GM12878 (cell line): Measurements from ENCODE around the gene MSI2. TPM values are rescaled to one million over a fixed set of nuclear protein-coding genes. Genes with fewer than 3 reads are reported as not detected.

Experiments
- ATAC-seq: fragments of 200-7000 bp; cut with Tn5 transposase; 3 replicates; pipeline ENCODE4 v1.9.1; 2020; ENCODE audit warnings: mild to moderate bottlenecking, moderate library complexity
- BruUV-seq: library from RNA; stranded (reverse); fragments of 400-500 nt; replicated peaks from 2 replicates; lab custom pipeline; 2021; lab: Mats Ljungman, UMichigan
- CTCF ChIA-PET: fragments of 300-600 bp; sonication (Branson Sonifier 250); formaldehyde crosslinking; extraction: SDS; loops from one replicate; lab custom pipeline; 2021; ENCODE audit warnings: inconsistent platforms; lab: Yijun Ruan, JAX
- POLR2A ChIA-PET: fragments of 350-600 bp; formaldehyde crosslinking; extraction: SDS; loops from one replicate; lab custom pipeline; 2021; ENCODE audit warnings: inconsistent platforms; lab: Charles Lee
- RAD21 ChIA-PET: fragments of 300-600 bp; sonication (Branson Sonifier 250); formaldehyde crosslinking; loops from one replicate; lab custom pipeline; 2023; ENCODE audit warnings: antibody characterized with exemption; ENCODE audit not compliant: unreplicated experiment; lab: Charles Lee
- SMC1A ChIA-PET: fragments of 300-600 bp; sonication (Branson Sonifier 250); formaldehyde crosslinking; loops from one replicate; lab custom pipeline; 2023; ENCODE audit not compliant: unreplicated experiment, uncharacterized antibody; lab: Charles Lee
- DNase-seq: peaks from one replicate; pipeline ENCODE4 v3.0.0-alpha.2; 2011; ENCODE audit warnings: low read depth, low spot score
- FAIRE-seq: peaks from 3 replicates; lab custom pipeline; 2011; peaks lifted over from hg19 to GRCh38; lab: Jason Lieb, UNC
- H2AFZ ChIP-seq: 2 replicates; pipeline ENCODE4 v1.6.0; 2011; ENCODE audit warnings: low read depth, low read length, control low read depth; ENCODE audit not compliant: control insufficient read depth
- H3K27ac ChIP-seq: 2 replicates; pipeline ENCODE4 v1.5.1; 2011; ENCODE audit warnings: control low read depth; ENCODE audit not compliant: control insufficient read depth, insufficient read depth
- H3K27me3 ChIP-seq, 2 experiments: replicated peaks in 1 of 2; 2 replicates each; pipeline versions ENCODE4 v1.6.0 to v1.6.1; 2011; ENCODE audit warnings: low read length in 1 of 2; ENCODE audit not compliant: control insufficient read depth in 2 of 2, insufficient read depth in 2 of 2
- H3K36me3 ChIP-seq, 2 experiments: 2 replicates each; pipeline ENCODE4 v1.5.1; 2011; ENCODE audit warnings: low read length in 1 of 2; ENCODE audit not compliant: control insufficient read depth in 2 of 2, insufficient read depth in 2 of 2
- H3K4me1 ChIP-seq: 2 replicates; pipeline ENCODE4 v1.6.1; 2011; ENCODE audit warnings: mild to moderate bottlenecking, low read length, moderate library complexity, mixed read lengths; ENCODE audit not compliant: control insufficient read depth, insufficient read depth
- H3K4me2 ChIP-seq: 2 replicates; pipeline ENCODE4 v1.6.0; 2011; ENCODE audit warnings: control low read depth; ENCODE audit not compliant: control insufficient read depth, insufficient read depth
- H3K4me3 ChIP-seq: fragments of 200-600 bp; sonication (generic); 2 replicates; pipeline ENCODE4 v1.5.1; 2016
- H3K79me2 ChIP-seq: 2 replicates; pipeline ENCODE4 v1.6.0; 2011; ENCODE audit warnings: low read length; ENCODE audit not compliant: control insufficient read depth, insufficient read depth
- H3K9ac ChIP-seq: 2 replicates; pipeline ENCODE4 v1.8.0; 2011; ENCODE audit warnings: low read length, control low read depth, mixed read lengths; ENCODE audit not compliant: control insufficient read depth, insufficient read depth
- H3K9me3 ChIP-seq: replicated peaks from 3 replicates; pipeline ENCODE4 v1.5.1; 2011; ENCODE audit warnings: mild to moderate bottlenecking, low read length; ENCODE audit not compliant: control insufficient read depth, insufficient read depth
- H4K20me1 ChIP-seq: 2 replicates; pipeline ENCODE4 v1.6.0; 2011; ENCODE audit not compliant: control insufficient read depth, insufficient read depth
- CHD1 ChIP-seq: IDR thresholded peaks from 2 replicates; pipeline ENCODE4 v1.6.1; 2012; ENCODE audit warnings: low read depth, low read length, improper control_type of control experiment
- CREM ChIP-seq: IDR thresholded peaks from 2 replicates; pipeline ENCODE4 v1.6.1; 2014; ENCODE audit warnings: antibody characterized with exemption, low read depth
- MEF2B ChIP-seq: fragments of 450-650 bp; IDR thresholded peaks from 2 replicates; pipeline ENCODE4 v1.6.1; 2018; ENCODE audit warnings: mild to moderate bottlenecking, moderate library complexity; ENCODE audit not compliant: partially characterized antibody, poor library complexity, severe bottlenecking
- MTA2 ChIP-seq: fragments of 450-650 bp; IDR thresholded peaks from 2 replicates; pipeline ENCODE4 v1.6.1; 2016; ENCODE audit warnings: low read depth, mild to moderate bottlenecking, moderate library complexity
- MTA3 ChIP-seq: IDR thresholded peaks from 2 replicates; pipeline ENCODE4 v1.6.1; 2012; ENCODE audit warnings: low read length, inconsistent platforms, borderline replicate concordance
- NFYB ChIP-seq: IDR thresholded peaks from 2 replicates; pipeline ENCODE4 v1.6.1; 2011; ENCODE audit warnings: low read depth, mild to moderate bottlenecking, low read length, improper control_type of control experiment, moderate library complexity; ENCODE audit not compliant: insufficient read depth
- NR2C1 ChIP-seq: fragments of 450-650 bp; IDR thresholded peaks from 2 replicates; pipeline ENCODE4 v1.6.1; 2017; ENCODE audit warnings: antibody characterized with exemption, mild to moderate bottlenecking, moderate library complexity
- SMAD1 ChIP-seq: fragments of 450-650 bp; IDR thresholded peaks from 2 replicates; pipeline ENCODE4 v1.6.1; 2018; ENCODE audit warnings: mild to moderate bottlenecking, low read depth; ENCODE audit not compliant: partially characterized antibody
- SRF ChIP-seq, 2 experiments: IDR thresholded peaks; 2 replicates each; pipeline ENCODE4 v1.6.1; 2011; ENCODE audit warnings: low read depth in 2 of 2, low read length in 2 of 2, mild to moderate bottlenecking in 1 of 2, moderate library complexity in 1 of 2
- SUPT20H ChIP-seq: IDR thresholded peaks from 2 replicates; pipeline ENCODE4 v1.6.1; 2011; ENCODE audit warnings: low read depth, mild to moderate bottlenecking, low read length, moderate library complexity, borderline replicate concordance; ENCODE audit not compliant: control insufficient read depth
- WGBS: methylation state at CpG from one replicate; pipeline ENCODE4 v1.1.6; 2016; ENCODE audit warnings: low lambda C conversion rate; ENCODE audit not compliant: insufficient replicate concordance, insufficient coverage; ENCODE audit errors: missing lambda C conversion rate; 5-methylcytosine and 5-hydroxymethylcytosine counted together
- in situ Hi-C: fragments of 300-500 bp; cut with MboI; formaldehyde crosslinking; loops from 9 replicates; pipeline ENCODE4 v1.14.3; 2018; ENCODE audit warnings: mixed read lengths
- intact Hi-C: fragments of 100-400 bp; cut with micrococcal nuclease; formaldehyde crosslinking; loops from one replicate; pipeline ENCODE4 v1.14.2; 2022; ENCODE audit not compliant: unreplicated experiment
- polyA plus RNA-seq, 11 experiments: library from polyadenylated mRNA; depleted of rRNA in 4 of 11; unstranded in 6 of 11; stranded (reverse) in 5 of 11; fragments of >200 nt; fragmentation: Nextera tagmentation in 4 of 11; fragmentation: Illumina TruSeq in 1 of 11; extraction: Ambion mirVana in 4 of 11; extraction: Trizol in 1 of 11; gene quantifications; 1 replicate in 1 of 11; 2 replicates in 10 of 11; pipeline versions ENCODE4 v1.2.1 to v1.2.3, GENCODE V29; 2011 to 2016; ENCODE audit warnings: inconsistent platforms in 2 of 11, missing spikeins in 2 of 11, low read depth in 1 of 11
- total RNA-seq, 4 experiments: library from RNA; depleted of rRNA in 3 of 4; stranded (reverse); fragments of >200 nt in 3 of 4; fragmentation: Illumina TruSeq in 1 of 4; extraction: Trizol in 1 of 4; gene quantifications; 2 replicates each; pipeline versions ENCODE4 v1.2.1 to v1.2.3, GENCODE V29; 2013 to 2021

Gene MSI2
- total and polyA plus RNA-seq, 10 of the 15 experiments (the other 5 are each of a cell fraction or from before 2014, with no cell fraction given), result 6.1 to 76.1 (median 42.0) TPM

DNA sequence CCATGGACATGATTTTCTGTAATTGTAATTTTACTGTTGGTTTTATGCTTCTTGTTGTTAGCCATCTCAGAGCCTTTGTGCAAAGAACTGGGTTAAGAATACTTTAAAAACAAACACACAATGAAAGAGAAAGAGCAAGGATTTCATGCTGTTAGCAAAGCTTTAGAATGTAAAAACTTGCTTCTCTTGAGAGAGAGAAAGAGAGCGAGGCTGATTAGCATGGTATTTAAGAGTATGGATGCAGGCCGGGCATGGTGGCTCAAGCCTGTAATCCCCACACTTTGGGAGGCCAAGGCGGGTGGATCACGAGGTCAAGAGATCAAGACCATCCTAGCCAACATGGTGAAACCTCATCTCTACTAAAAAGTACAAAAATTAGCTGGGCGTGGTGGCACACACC is 76.2 kb downstream of the MSI2 start:
- Histone ChIP-seq H3K9me3 (no peaks in the 10 kb centered on the region), H3K27ac (no peak overlapping the region), H3K36me3 (peaks cover 0 to 1% of the 10 kb centered on the region in 2 experiments; a peak in 3 of 4 replicates), H4K20me1 (no peaks in the 10 kb centered on the region), H3K27me3 (no peaks in the 10 kb centered on the region), H3K4me3 (no peak overlapping the region), H3K4me2 (no peak overlapping the region), H3K9ac (no peak overlapping the region), H2AFZ (no peak overlapping the region)
- intact Hi-C loops, result no loop called here
- no TSS peak for BruUV-seq
- CTCF ChIA-PET, result interaction anchor here (0.6 to 1.2 kb wide), 3 partner anchors 14 to 89 kb away, joined by 3 read pairs; no protein-coding TSS in a partner anchor
- ATAC-seq (no peak), DNase-seq (no peak)
- TF ChIP-seq NFYB, result no peak
- TF ChIP-seq SMAD1, result no peak
- no peak for TF ChIP-seq MTA2
- TF ChIP-seq CREM, result no peak
- TF ChIP-seq NR2C1, result no peak
- TF ChIP-seq MEF2B, result no peak
- TF ChIP-seq MTA3, result no peak
- no peak for TF ChIP-seq CHD1
- TF ChIP-seq SRF (IDR thresholded peaks at IDR 0.05; ENCODE audit: low read depth in 2 of 2, low read length in 2 of 2), result no peak
- no peak for TF ChIP-seq SUPT20H
- TF ChIP-seq, all 136 proteins: peak for 0
- ChIA-PET SMC1A (no interaction called here), RAD21 (no interaction called here), POLR2A (interaction anchor here (0.5 to 0.6 kb wide), 2 partner anchors 11 to 518 kb away, joined by 3 read pairs; no protein-coding TSS in a partner anchor)
- in situ Hi-C loops, result no loop called here
- WGBS, result 100% methylated on average over 4 of the region's 5 CpGs
- no peak for FAIRE-seq
- peaks cover 2% of the 10 kb centered on the region for H3K79me2 ChIP-seq
- no peaks in the 10 kb centered on the region for H3K4me1 ChIP-seq
